Stimulated activated memory B cell treated with anti-CD40 and anti-IgM and Interleukin-4, amounts not matched to agents 10 μg/mL and 1 μg/mL and 100 μg/mL, for 72 hours (primary cell): Measurements from ENCODE around the gene RINL.
"Not testable (repeated sequence)": the region's sequence is repeated elsewhere in the genome, so short reads cannot be mapped to it uniquely, and the experiment has no call there.

Experiments used
- ATAC-seq: fragments of 150-1000 bp; cut with Tn5 transposase; 2 replicates; pipeline ENCODE4 v1.10.0; 2021
- H3K27ac Mint-ChIP-seq: one replicate; pipeline ENCODE4 v1.8.0; 2022; ENCODE audit warnings: mild to moderate bottlenecking, mixed read lengths
- H3K27me3 Mint-ChIP-seq: one replicate; pipeline ENCODE4 v1.8.0; 2022; ENCODE audit warnings: mixed read lengths
- H3K36me3 Mint-ChIP-seq: one replicate; pipeline ENCODE4 v1.8.0; 2022; ENCODE audit warnings: mixed read lengths
- H3K4me1 Mint-ChIP-seq: one replicate; pipeline ENCODE4 v1.8.0; 2022; ENCODE audit warnings: mixed read lengths
- H3K4me3 Mint-ChIP-seq: one replicate; pipeline ENCODE4 v1.8.0; 2022; ENCODE audit warnings: mild to moderate bottlenecking, moderate library complexity, mixed read lengths
- H3K9me3 Mint-ChIP-seq: one replicate; pipeline ENCODE4 v1.8.0; 2022; ENCODE audit warnings: mixed read lengths

RINL gene

DNA sequence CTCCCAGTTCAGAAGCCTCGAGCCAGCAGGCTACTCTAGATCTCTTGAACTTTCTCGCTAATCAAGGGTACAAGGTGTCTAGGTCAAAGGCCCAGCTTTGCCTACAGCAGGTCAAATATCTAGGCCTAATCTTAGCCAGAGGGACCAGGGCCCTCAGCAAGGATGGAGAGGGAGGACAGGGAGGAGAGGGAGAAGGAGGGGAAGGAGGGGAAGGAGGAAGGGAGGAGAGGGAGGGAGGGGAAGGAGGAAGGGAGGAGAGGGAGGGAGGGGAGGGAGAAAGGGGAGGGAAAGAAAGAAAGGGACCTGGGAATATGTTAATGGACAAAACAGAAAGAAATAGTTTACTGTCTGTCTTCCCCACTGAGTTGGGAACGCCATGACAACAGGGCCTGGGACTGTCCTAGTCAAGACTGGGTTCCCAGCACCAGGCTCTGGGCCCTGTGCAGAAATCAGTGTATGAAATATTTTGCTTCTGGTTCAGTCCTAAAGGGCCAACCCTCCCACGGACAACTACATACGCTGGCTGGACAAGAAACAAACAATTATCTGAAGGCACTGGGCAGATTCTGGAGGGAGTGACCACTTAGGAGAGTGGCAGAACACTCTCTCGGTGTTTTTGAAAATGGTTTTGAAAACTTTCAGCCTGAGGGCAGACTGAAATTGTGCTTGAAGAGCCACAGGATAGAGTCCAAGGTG, 51.1 kb downstream of the RINL start:
- Mint-ChIP-seq H3K4me3 (no peak overlapping the region), H3K4me1 (peaks cover 41% of the 10 kb centered on the region), H3K27me3 (no peaks in the 10 kb centered on the region), H3K27ac (no peak overlapping the region), H3K36me3 (peaks cover 60% of the 10 kb centered on the region), H3K9me3 (peaks cover 3% of the 10 kb centered on the region)
- ATAC-seq = no peak

DNA sequence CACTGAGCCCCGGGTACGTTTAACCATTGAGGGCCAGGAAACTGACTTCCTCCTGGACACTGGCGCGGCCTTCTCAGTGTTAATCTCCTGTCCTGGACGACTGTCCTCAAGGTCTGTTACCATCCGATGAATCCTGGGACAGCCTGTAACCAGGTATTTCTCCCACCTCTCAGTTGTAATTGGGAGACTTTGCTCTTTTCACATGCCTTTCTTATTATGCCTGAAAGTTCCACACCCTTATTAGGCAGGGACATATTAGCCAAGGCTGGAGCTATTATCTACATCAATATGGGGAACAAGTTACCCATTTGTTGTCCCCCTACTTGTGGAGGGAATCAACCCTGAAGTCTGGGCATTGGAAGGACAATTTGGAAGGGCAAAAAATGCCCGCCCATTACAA, 52.1 kb downstream of the RINL start:
- H3K27me3 Mint-ChIP-seq, H3K27ac Mint-ChIP-seq, ATAC-seq, H3K9me3 Mint-ChIP-seq, H3K4me3 Mint-ChIP-seq: not testable (repeated sequence)
- Mint-ChIP-seq H3K36me3 (peaks cover 57% of the 10 kb centered on the region), H3K4me1 (peaks cover 34% of the 10 kb centered on the region)

DNA sequence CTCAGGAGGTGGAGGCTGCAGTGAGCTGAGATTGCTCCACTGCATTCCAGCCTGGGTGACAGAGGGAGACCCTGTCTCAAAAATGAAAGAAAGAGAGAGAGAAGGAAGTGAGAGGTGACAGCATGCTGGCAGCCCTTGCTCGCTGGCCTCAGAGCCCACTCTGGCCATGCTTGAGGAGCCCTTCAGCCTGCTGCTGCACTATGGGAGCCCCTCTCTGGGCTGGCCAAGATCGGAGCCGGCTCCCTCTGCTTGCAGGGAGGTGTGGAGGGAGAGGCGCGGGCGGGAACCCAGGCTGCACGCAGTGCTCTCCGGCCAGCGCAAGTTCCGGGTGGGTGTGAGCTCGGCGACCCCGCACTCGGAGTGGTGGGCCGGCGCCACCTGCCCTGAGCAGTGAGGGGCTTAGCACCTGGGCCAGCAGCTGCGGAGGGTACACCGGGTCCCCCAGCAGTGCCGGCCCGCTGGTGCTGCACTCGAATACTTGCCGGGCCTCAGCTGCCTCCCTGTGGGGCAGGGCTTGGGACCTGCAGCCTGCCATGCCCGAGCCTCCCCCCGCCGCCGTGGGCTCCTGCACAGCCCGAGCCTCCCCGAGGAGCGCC, 56.7 kb downstream of the RINL start:
- not testable (repeated sequence) for H3K9me3 Mint-ChIP-seq, H3K27me3 Mint-ChIP-seq, ATAC-seq, H3K27ac Mint-ChIP-seq, H3K4me3 Mint-ChIP-seq
- H3K4me1 Mint-ChIP-seq = peaks cover 14% of the 10 kb centered on the region
- H3K36me3 Mint-ChIP-seq = peaks cover 52% of the 10 kb centered on the region

DNA sequence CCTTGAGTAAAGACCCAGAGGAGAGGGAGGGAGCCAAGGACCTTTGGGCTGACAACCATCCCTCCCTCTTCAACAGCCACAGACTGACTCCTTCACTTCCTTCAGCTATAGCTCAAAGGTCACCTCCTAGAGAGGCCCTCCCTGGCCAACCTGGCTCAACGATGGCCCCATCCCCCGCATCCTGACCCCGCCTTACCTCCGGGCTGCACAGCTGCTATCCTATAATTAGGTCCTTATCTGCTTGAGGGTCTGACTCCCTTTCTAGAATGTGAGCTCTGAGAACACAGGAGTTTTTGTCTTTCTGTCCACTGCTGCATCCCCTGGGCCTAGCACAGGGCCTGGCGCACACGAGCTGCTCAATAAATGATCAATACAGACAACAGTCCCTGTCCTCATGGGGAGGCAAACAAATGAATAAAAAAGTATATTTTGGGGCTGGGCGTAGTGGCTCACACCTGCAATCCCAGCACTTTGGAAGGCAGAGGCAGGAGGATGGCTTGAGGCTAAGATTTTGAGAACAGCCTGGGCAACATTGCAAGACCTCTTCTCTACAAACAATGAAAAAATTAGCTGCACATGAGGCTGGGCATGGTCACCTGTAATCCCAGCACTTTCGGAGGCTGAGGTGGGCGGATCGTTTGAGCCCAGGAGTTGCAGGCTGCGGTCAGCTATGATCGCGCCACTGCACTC, 58.7 kb downstream of the RINL start:
- Mint-ChIP-seq H3K36me3 (peaks cover 57% of the 10 kb centered on the region), H3K4me3 (no peak overlapping the region), H3K27me3 (no peaks in the 10 kb centered on the region), H3K9me3 (peaks cover 3% of the 10 kb centered on the region), H3K4me1 (peaks cover 14% of the 10 kb centered on the region), H3K27ac (no peak overlapping the region)
- ATAC-seq = no peak
